ENCODE data around the gene PDCD1. TPM values are rescaled to one million over a fixed set of nuclear protein-coding genes. Genes with fewer than 3 reads are reported as not detected.

PDCD1 gene
- polyA plus RNA-seq, 1 donor (not counting 4 experiments of a cell fraction or from before 2014, with no cell fraction given) = not detected

DNA sequence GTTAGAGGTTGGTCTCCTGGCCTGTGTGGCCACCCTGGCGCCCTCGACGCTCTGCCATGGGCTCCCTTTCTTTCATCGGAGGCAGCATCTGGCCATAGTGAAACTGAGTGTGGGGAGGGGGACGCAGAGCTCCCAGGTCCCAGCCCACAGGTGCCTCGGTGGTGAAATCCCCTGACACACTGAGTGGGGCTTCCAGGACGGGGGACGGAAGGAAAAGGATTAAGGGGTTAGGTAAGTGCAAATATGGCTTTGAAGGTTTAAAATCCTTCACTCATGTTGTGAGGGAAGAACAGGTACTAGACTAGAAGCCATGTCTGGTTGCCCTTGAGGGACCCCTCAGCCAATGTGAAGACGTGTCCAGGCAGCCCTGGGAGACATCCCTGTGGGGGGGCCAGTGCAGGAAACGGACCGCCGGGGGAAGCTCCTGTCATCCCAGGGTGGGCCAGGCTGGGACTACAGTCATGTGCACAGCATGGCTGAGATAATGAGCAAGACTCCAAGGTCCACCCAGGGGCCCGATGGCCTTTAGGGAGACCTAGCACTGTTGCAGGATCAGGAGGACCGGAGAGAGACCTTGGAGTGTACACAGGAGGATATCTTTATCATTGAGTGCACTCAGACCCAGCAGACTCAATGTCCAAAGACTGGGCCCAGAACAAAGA lies 47.2 kb upstream of the PDCD1 start:
- Histone ChIP-seq H3K9ac (ENCODE audit: control insufficient read depth, extremely low read depth, insufficient read depth, low read length) (no peak overlapping the region), H3K27ac (ENCODE audit: control insufficient read depth, insufficient read depth, low read length) (no peak overlapping the region), H3K4me2 (ENCODE audit: control insufficient read depth, extremely low read depth, insufficient read depth, low read depth, low read length) (no peak overlapping the region), H3K9me3 (ENCODE audit: control insufficient read depth, low read depth, low read length) (no peaks in the 10 kb centered on the region), H2AFZ (ENCODE audit: control insufficient read depth, low read length) (no peak overlapping the region), H3K79me2 (ENCODE audit: control insufficient read depth, insufficient read depth, low read length) (no peaks in the 10 kb centered on the region), H3K4me1 (ENCODE audit: control insufficient read depth, extremely low read depth, insufficient read depth, low read length) (peaks cover 12% of the 10 kb centered on the region), H3K4me3 (ENCODE audit: control insufficient read depth in 2 of 3, extremely low read depth in 1 of 3, insufficient read depth in 2 of 3, low read depth in 1 of 3, low read length in 3 of 3) (no peak overlapping the region), H3K36me3 (ENCODE audit: control insufficient read depth in 2 of 2, extremely low read depth in 1 of 2, insufficient read depth in 2 of 2, low read length in 2 of 2) (no peaks in the 10 kb centered on the region), H3K27me3 (ENCODE audit: control insufficient read depth, extremely low read depth, insufficient read depth, low read length) (peaks cover 7% of the 10 kb centered on the region), H4K20me1 (ENCODE audit: control insufficient read depth, extremely low read depth, insufficient read depth, low read length) (no peaks in the 10 kb centered on the region), H3K9me1 (ENCODE audit: control insufficient read depth, extremely low read depth, insufficient read depth, low read length) (no peaks in the 10 kb centered on the region)
- DNase-seq (ENCODE audit: low read depth, low spot score) (no peak), FAIRE-seq (no peak)
- dilution Hi-C loops (cut with MboI; ENCODE audit: extremely low pct_ligation_motif_present, low sequenced_read_pairs) = no loop called here
- no peak for TF ChIP-seq EZH2 (IDR thresholded peaks at IDR 0.05; ENCODE audit: low read length)
- TF ChIP-seq, protein P1, sequence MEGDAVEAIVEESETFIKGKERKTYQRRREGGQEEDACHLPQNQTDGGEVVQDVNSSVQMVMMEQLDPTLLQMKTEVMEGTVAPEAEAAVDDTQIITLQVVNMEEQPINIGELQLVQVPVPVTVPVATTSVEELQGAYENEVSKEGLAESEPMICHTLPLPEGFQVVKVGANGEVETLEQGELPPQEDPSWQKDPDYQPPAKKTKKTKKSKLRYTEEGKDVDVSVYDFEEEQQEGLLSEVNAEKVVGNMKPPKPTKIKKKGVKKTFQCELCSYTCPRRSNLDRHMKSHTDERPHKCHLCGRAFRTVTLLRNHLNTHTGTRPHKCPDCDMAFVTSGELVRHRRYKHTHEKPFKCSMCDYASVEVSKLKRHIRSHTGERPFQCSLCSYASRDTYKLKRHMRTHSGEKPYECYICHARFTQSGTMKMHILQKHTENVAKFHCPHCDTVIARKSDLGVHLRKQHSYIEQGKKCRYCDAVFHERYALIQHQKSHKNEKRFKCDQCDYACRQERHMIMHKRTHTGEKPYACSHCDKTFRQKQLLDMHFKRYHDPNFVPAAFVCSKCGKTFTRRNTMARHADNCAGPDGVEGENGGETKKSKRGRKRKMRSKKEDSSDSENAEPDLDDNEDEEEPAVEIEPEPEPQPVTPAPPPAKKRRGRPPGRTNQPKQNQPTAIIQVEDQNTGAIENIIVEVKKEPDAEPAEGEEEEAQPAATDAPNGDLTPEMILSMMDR (optimal IDR thresholded peaks at IDR 0.05 in 1 of 3, IDR thresholded peaks at IDR 0.05 in 1 of 3, conservative IDR thresholded peaks at IDR 0.05 in 1 of 3; ENCODE audit: extremely low read depth in 1 of 3, insufficient read depth in 2 of 3, low read length in 3 of 3) = no peak

DNA sequence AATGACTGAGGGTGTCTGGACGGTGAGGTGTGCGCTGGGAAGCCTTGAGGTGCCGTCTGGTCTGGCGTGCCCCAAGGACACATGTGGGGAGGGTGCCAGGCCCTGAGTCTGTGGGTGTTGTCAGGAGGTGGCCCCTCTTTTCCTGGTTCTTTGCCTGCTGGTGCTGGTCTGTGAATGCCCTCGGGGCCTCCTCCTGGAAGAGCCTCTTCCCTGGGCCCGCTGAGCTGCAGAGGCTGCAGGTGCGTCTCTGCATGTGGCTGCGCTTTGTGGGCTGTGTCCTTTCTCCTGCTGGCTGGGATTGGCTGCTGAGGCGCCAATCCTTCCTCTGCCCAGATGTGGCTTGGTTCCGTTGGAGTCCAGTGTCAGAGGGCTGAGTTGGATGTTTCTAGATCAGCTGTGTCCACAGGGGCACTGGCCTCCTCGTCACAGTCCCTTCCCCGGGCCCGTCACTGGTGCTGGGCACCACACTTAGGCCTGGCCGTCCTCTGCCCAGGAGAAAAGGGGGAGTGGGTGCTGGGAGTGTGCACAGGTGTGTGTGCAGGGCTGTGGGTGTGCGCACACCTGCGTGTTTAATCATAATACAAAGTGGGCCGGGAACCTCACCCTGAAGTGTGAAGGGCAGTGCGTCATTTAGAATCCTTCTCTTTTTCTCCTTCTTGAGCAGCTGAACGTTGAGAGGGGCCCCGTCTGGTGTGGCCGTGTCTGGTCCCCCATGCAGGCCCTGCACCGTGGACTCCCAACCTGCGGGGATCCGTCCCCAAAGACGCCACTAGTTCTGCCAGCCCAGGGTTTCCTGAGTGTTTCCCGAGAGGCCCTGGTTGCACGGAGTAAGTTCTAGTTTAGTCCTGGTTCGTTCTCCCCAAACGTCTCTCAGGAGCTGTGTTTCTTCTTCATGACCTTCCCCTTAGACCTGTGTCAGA lies 46.4 kb upstream of the PDCD1 start:
- DNase-seq (ENCODE audit: low read depth, low spot score) (no peak), FAIRE-seq (no peak)
- TF ChIP-seq, protein P1 (optimal IDR thresholded peaks at IDR 0.05 in 1 of 3, IDR thresholded peaks at IDR 0.05 in 1 of 3, conservative IDR thresholded peaks at IDR 0.05 in 1 of 3; ENCODE audit: extremely low read depth in 1 of 3, insufficient read depth in 2 of 3, low read length in 3 of 3) = no peak
- TF ChIP-seq EZH2 (IDR thresholded peaks at IDR 0.05; ENCODE audit: low read length) = no peak
- H3K4me3 ChIP-seq (ENCODE audit: control insufficient read depth in 2 of 3, extremely low read depth in 1 of 3, insufficient read depth in 2 of 3, low read depth in 1 of 3, low read length in 3 of 3) = no peak overlapping the region
- H3K9me3 ChIP-seq (ENCODE audit: control insufficient read depth, low read depth, low read length) = no peaks in the 10 kb centered on the region
- no peaks in the 10 kb centered on the region for H3K9me1 ChIP-seq (ENCODE audit: control insufficient read depth, extremely low read depth, insufficient read depth, low read length)
- H3K36me3 ChIP-seq (ENCODE audit: control insufficient read depth in 2 of 2, extremely low read depth in 1 of 2, insufficient read depth in 2 of 2, low read length in 2 of 2) = no peaks in the 10 kb centered on the region
- H2AFZ ChIP-seq (ENCODE audit: control insufficient read depth, low read length) = no peak overlapping the region
- dilution Hi-C loops (cut with MboI; ENCODE audit: extremely low pct_ligation_motif_present, low sequenced_read_pairs) = no loop called here
- H4K20me1 ChIP-seq (ENCODE audit: control insufficient read depth, extremely low read depth, insufficient read depth, low read length) = no peaks in the 10 kb centered on the region
- no peaks in the 10 kb centered on the region for H3K79me2 ChIP-seq (ENCODE audit: control insufficient read depth, insufficient read depth, low read length)
- no peak overlapping the region for H3K27ac ChIP-seq (ENCODE audit: control insufficient read depth, insufficient read depth, low read length)
- no peak overlapping the region for H3K9ac ChIP-seq (ENCODE audit: control insufficient read depth, extremely low read depth, insufficient read depth, low read length)
- H3K27me3 ChIP-seq (ENCODE audit: control insufficient read depth, extremely low read depth, insufficient read depth, low read length) = peaks cover 7% of the 10 kb centered on the region
- H3K4me2 ChIP-seq (ENCODE audit: control insufficient read depth, extremely low read depth, insufficient read depth, low read depth, low read length) = no peak overlapping the region
- H3K4me1 ChIP-seq (ENCODE audit: control insufficient read depth, extremely low read depth, insufficient read depth, low read length) = peaks cover 17% of the 10 kb centered on the region

Measured in keratinocyte (primary cell).